Measurements from ENCODE around the gene ESR2.
"Not testable (repeated sequence)": the region's sequence is repeated elsewhere in the genome, so short reads cannot be mapped to it uniquely, and the experiment has no call there.

ESR2 gene

DNA sequence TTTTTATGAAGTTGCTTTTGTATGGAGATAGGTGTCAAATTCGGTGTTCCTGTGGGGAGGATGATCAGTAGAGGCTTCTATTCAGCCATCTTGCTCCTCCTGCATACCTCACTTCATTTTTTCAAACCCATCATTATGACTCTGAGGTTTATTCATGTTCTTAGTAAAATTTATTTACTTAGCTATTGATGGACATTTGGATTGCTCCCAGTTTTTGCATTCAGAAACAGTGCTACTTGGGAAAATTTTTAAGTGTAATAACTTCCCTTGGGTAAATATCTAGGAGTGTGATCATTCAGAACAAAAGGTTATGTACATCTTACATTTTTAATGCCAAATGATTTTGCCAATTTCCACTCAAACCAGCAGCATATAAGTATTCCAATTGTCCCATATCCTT lies 233.1 kb downstream of the ESR2 start:
- no peaks in the 10 kb centered on the region for H3K27me3 ChIP-seq (ENCODE audit: insufficient read depth, low read length)
- no peaks in the 10 kb centered on the region for H3K4me1 ChIP-seq (ENCODE audit: insufficient read depth, low read length)
- H2AFZ ChIP-seq (ENCODE audit: low read depth, low read length), result no peak overlapping the region
- no peaks in the 10 kb centered on the region for H3K9me3 ChIP-seq (ENCODE audit: low read length)
- no peak overlapping the region for H3K4me3 ChIP-seq (ENCODE audit: low read length)
- H3K36me3 ChIP-seq (ENCODE audit: insufficient read depth, low read length), result peaks cover 42% of the 10 kb centered on the region

GRCh38 chr14:64060648-64061096 lies 233.5 kb downstream of the ESR2 start:
- peaks cover 44% of the 10 kb centered on the region for H3K36me3 ChIP-seq (ENCODE audit: insufficient read depth, low read length)
- H2AFZ ChIP-seq (ENCODE audit: low read depth, low read length), result no peak overlapping the region

GRCh38 chr14:64060199-64060545 lies 234.0 kb downstream of the ESR2 start:
- Histone ChIP-seq H3K4me1 (ENCODE audit: insufficient read depth, low read length) (no peaks in the 10 kb centered on the region), H3K36me3 (ENCODE audit: insufficient read depth, low read length) (peaks cover 39% of the 10 kb centered on the region), H3K4me3 (ENCODE audit: low read length) (no peak overlapping the region), H3K27me3 (ENCODE audit: insufficient read depth, low read length) (no peaks in the 10 kb centered on the region), H3K9me3 (ENCODE audit: low read length) (no peaks in the 10 kb centered on the region), H2AFZ (ENCODE audit: low read depth, low read length) (no peak overlapping the region)

More at GRCh38 chr14:64060648-64061096, 233.5 kb downstream of the ESR2 start:
- no peak overlapping the region for H3K4me3 ChIP-seq (ENCODE audit: low read length)
- H3K9me3 ChIP-seq (ENCODE audit: low read length), result no peaks in the 10 kb centered on the region
- no peaks in the 10 kb centered on the region for H3K27me3 ChIP-seq (ENCODE audit: insufficient read depth, low read length)
- H3K4me1 ChIP-seq (ENCODE audit: insufficient read depth, low read length), result no peaks in the 10 kb centered on the region

DNA sequence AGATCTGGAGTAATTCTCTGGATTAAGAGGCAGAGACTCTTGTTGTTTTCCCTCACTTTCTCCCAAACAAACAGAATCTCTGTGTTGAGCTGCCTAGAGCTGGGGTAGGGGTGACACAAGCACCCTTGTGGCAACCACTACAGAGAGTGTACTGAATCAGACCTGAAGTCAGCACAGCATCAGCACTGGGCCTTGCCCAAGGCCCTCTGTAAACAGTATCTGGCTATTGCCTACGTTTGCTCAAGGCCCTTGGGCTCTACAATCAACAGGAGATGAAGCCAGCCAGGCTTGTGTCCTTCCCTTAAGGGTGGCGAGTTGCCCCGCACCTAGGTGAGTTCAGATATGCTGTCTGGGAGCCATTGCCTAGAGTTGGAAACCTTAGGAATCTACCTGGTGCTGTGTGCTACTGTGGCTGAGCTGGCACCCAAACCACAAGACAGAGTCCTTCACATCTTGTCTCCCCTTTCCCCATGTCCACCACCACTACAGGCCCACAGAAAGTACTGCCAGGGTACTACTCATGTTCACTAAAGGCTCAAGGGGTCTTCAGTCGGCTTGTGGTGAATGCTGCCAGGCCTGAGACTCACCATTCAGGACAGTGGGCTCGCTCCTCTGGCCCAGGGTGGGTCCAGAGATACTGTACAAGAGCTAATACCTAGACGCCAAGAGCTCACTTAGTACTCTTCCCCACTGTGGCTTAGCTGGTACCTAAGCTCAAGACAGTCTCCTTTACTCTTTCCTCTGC lies 234.5 kb downstream of the ESR2 start:
- H3K4me1 ChIP-seq (ENCODE audit: insufficient read depth, low read length), result no peaks in the 10 kb centered on the region
- no peak overlapping the region for H2AFZ ChIP-seq (ENCODE audit: low read depth, low read length)

DNA sequence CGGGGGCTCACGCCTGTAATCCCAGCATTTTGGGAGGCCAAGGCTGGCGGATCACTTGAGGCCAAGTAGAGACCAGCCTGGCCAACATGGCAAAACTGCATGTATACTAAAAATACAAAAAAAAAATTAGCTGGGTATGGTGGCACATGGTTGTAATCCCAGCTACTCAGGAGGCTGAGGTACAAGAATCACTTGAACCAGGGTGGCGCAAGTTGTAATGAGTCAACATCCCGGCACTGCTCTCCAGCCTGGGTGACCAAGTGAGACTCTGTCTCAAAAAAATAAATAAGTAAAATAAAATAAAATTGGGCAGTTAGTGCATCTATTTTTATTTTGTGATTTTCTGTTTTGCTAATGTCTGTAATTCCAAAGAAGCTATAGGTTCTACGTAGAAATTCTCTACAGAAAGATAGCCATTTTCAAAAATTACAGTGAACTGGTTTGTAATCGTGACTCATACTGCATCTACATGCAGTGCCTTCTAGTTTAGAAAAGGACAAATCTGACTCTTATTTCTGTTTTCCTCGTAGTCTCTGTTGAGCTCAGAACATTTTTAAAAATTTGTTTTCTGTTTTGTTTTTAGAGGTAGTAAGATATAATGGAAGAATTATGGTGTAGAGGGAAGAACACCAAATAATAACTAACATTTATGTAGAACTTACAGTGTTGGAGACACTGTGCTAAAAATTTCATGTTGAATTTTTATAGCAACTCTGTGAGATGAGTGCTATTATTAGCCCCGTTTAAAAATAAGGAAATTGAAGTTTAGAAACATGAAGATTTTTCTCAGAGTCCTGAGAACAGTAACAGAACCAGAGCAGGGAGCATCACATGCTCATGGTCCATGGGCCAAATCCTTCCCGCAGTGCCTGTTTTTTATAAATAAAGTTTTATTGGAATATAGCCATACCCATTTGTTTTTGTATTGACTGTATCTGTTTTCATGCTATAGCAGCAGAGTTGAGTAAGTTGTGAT lies 240.2 kb downstream of the ESR2 start:
- H3K4me3 ChIP-seq (ENCODE audit: low read length), result no peak overlapping the region
- no peak overlapping the region for H2AFZ ChIP-seq (ENCODE audit: low read depth, low read length)
- H3K9me3 ChIP-seq (ENCODE audit: low read length), result no peaks in the 10 kb centered on the region
- no peaks in the 10 kb centered on the region for H3K27me3 ChIP-seq (ENCODE audit: insufficient read depth, low read length)
- H3K36me3 ChIP-seq (ENCODE audit: insufficient read depth, low read length), result peaks cover 51% of the 10 kb centered on the region
- no peaks in the 10 kb centered on the region for H3K4me1 ChIP-seq (ENCODE audit: insufficient read depth, low read length)

More for the DNA sequence above, 234.5 kb downstream of the ESR2 start:
- Histone ChIP-seq H3K9me3 (ENCODE audit: low read length) (no peaks in the 10 kb centered on the region), H3K27me3 (ENCODE audit: insufficient read depth, low read length) (no peaks in the 10 kb centered on the region), H3K4me3 (ENCODE audit: low read length) (no peak overlapping the region), H3K36me3 (ENCODE audit: insufficient read depth, low read length) (peaks cover 38% of the 10 kb centered on the region)

- no peaks in the 10 kb centered on the region for H3K27me3 ChIP-seq (ENCODE audit: insufficient read depth, low read length)
- H3K4me1 ChIP-seq (ENCODE audit: insufficient read depth, low read length), result no peaks in the 10 kb centered on the region
- H3K4me3 ChIP-seq (ENCODE audit: low read length), result no peak overlapping the region
- peaks cover 2% of the 10 kb centered on the region for H3K9me3 ChIP-seq (ENCODE audit: low read length)
- H3K36me3 ChIP-seq (ENCODE audit: insufficient read depth, low read length), result peaks cover 48% of the 10 kb centered on the region
- no peak overlapping the region for H2AFZ ChIP-seq (ENCODE audit: low read depth, low read length)
Observed at GRCh38 chr14:64049616-64050381, 244.4 kb downstream of the ESR2 start.

- H2AFZ ChIP-seq (ENCODE audit: low read depth, low read length), result no peak overlapping the region
- H3K27me3 ChIP-seq (ENCODE audit: insufficient read depth, low read length), result no peaks in the 10 kb centered on the region
- no peaks in the 10 kb centered on the region for H3K4me1 ChIP-seq (ENCODE audit: insufficient read depth, low read length)
- H3K36me3 ChIP-seq (ENCODE audit: insufficient read depth, low read length), result peaks cover 32% of the 10 kb centered on the region
- peaks cover 12% of the 10 kb centered on the region for H3K9me3 ChIP-seq (ENCODE audit: low read length)
- no peak overlapping the region for H3K4me3 ChIP-seq (ENCODE audit: low read length)
Observed at GRCh38 chr14:64045091-64045490, 249.1 kb downstream of the ESR2 start.

DNA sequence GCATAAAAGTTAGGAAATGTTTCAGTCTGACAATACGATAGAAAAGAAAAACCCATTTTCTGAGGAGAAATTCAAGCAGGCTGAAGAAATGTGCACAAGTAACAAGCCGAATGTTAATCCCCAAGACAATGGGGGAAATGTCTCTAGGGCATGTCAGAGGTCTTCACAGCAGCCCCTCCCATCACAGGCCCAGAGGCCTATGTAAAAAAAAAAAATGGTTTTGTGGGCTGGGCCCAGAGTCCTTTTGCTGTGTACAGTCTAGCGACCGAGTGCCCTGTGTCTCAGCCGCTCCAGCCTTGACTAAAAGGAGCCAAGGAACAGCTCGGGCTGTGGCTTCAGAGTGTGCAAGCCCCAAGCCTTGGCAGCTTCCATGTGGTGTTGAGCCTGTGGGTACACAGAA lies 250.9 kb downstream of the ESR2 start:
- H3K4me1 ChIP-seq (ENCODE audit: insufficient read depth, low read length); H2AFZ ChIP-seq (ENCODE audit: low read depth, low read length); H3K4me3 ChIP-seq (ENCODE audit: low read length); H3K27me3 ChIP-seq (ENCODE audit: insufficient read depth, low read length): not testable (repeated sequence)
- H3K9me3 ChIP-seq (ENCODE audit: low read length), result peaks cover 12% of the 10 kb centered on the region
- H3K36me3 ChIP-seq (ENCODE audit: insufficient read depth, low read length), result peaks cover 21% of the 10 kb centered on the region

DNA sequence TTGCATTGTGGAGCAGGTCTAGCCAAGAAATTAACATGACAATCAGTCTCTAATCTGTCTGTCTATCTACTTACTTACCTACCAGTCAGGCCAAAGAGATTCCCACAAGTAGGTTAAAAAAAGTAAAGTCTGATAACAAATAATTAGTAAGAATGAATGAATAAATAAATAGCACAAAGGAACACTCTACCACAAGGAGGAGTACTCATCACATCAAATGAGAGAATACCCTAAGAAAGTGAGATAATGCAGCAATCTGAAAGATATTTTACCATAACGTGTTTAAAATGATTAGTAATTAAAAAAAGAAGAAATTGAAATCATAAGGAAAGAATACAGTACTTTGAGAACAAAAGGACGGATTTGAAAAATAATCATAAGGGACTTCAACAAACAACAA lies 254.1 kb downstream of the ESR2 start:
- no peaks in the 10 kb centered on the region for H3K27me3 ChIP-seq (ENCODE audit: insufficient read depth, low read length)
- peaks cover 18% of the 10 kb centered on the region for H3K36me3 ChIP-seq (ENCODE audit: insufficient read depth, low read length)
- peaks cover 10% of the 10 kb centered on the region for H3K9me3 ChIP-seq (ENCODE audit: low read length)
- no peaks in the 10 kb centered on the region for H3K4me1 ChIP-seq (ENCODE audit: insufficient read depth, low read length)
- H2AFZ ChIP-seq (ENCODE audit: low read depth, low read length), result no peak overlapping the region
- H3K4me3 ChIP-seq (ENCODE audit: low read length), result no peak overlapping the region

DNA sequence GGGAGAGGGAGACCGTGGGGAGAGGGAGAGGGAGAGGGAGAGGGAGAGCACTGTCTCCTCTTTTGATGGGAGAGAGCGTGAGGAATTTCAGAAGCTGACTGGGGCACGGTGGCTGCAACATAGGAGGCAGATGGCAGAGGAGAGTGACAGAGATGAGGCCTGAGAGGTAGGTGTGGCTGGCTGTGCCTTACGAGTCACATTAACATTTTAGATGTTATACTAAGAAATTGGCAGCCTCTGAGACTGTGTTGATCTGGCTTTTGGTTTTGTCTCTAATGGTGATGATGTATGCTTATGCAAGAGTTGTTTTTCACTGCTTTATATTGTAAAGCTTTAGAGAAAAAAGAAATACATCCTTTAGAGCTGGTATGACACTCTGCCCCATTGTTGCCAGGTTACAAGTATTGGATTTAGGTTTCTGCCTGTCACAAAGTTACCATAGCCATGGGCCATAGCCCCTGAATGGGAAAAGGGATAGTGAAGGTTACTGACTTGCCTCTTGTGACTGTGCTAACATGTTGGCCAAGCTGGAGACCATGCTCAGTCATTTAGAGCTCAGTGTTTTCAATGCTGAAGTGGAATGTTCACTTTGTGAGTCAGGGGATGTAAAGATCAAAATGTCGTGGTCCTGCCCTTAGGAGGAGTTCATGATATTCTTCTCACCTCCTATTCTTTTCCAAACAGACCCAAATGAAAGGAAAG lies 255.2 kb downstream of the ESR2 start:
- no peaks in the 10 kb centered on the region for H3K4me1 ChIP-seq (ENCODE audit: insufficient read depth, low read length)
- no peak overlapping the region for H3K4me3 ChIP-seq (ENCODE audit: low read length)
- H3K27me3 ChIP-seq (ENCODE audit: insufficient read depth, low read length), result no peaks in the 10 kb centered on the region
- H3K9me3 ChIP-seq (ENCODE audit: low read length), result peaks cover 10% of the 10 kb centered on the region
- no peak overlapping the region for H2AFZ ChIP-seq (ENCODE audit: low read depth, low read length)
- peaks cover 14% of the 10 kb centered on the region for H3K36me3 ChIP-seq (ENCODE audit: insufficient read depth, low read length)

- peaks cover 14% of the 10 kb centered on the region for H3K36me3 ChIP-seq (ENCODE audit: insufficient read depth, low read length)
- not testable (repeated sequence) for H3K4me3 ChIP-seq (ENCODE audit: low read length); H3K9me3 ChIP-seq (ENCODE audit: low read length)
Observed at GRCh38 chr14:64037869-64038745, 256.1 kb downstream of the ESR2 start.

DNA sequence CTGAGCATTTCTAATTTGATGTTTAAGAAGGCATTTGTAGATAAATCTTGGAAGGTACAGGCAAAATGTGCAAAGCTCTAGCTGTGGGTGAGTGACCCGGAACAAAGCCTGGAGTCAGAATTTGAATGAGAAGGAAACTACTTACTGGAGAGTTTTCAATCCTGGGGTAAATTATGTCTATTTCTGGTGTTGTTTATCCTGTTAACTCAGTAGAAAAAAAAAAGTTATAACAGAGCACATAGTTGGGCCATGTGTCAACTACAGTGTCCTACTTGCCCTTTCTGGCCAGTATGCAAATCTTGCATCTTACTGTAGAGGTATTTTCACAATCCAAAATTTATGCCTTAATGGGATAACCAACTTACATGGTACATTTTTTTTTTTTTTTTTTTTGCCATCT lies 259.0 kb downstream of the ESR2 start:
- Histone ChIP-seq H3K4me3 (ENCODE audit: low read length) (no peak overlapping the region), H3K27me3 (ENCODE audit: insufficient read depth, low read length) (no peaks in the 10 kb centered on the region), H3K4me1 (ENCODE audit: insufficient read depth, low read length) (no peaks in the 10 kb centered on the region), H3K9me3 (ENCODE audit: low read length) (no peaks in the 10 kb centered on the region), H2AFZ (ENCODE audit: low read depth, low read length) (no peak overlapping the region), H3K36me3 (ENCODE audit: insufficient read depth, low read length) (peaks cover 30% of the 10 kb centered on the region)

More at GRCh38 chr14:64037869-64038745, 256.1 kb downstream of the ESR2 start:
- not testable (repeated sequence) for H2AFZ ChIP-seq (ENCODE audit: low read depth, low read length); H3K4me1 ChIP-seq (ENCODE audit: insufficient read depth, low read length); H3K27me3 ChIP-seq (ENCODE audit: insufficient read depth, low read length)

All from neuron (in vitro differentiated cells).